GM03348 (cell line): ENCODE measurements around the gene EPHA4.
A peak's percentile ranks its signal among the peaks of the same experiment; 100 is the strongest.

Experiments used
- DNase-seq: peaks from one replicate; pipeline ENCODE4 v3.0.0; 2012; ENCODE audit warnings: low spot score

Gene EPHA4

DNA sequence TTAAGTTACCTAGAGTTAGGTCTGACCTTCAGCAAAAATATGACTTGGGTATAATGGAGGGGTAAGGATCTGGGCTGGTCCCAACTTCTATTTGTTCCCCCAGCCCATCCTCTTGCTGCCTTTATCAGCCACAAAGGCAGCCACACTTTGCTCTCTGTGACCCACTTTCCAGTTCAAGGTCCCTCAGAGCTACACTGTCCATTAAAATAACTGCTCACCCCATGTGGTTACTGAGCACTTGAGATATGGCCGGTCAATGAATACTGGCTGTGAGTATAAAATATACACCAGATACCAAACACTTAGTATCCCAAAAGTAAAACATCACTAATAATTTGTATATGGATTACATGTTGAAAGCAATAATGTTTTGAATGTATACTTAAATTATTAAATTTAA, 67.2 kb downstream of the EPHA4 start:
- no peak for DNase-seq

DNA sequence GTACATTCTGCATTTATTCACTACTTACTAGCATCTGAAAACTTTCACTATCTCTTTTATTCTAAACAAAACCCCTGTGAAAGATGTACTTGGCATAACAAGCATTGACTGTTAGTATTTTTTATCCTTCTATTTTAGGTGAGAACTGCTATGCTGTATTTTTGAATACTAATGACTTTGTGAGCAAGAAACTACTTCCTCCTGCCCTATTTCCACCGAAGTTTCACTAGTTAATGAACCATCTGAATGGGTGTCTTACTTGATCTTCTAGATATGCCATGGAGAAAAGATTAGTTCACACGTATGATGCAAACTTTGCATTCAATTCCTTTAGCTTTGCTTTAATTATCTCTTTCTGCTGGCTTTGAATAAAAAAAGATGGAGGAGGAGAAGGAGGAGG, 68.1 kb downstream of the EPHA4 start:
- DNase-seq: no peak

DNA sequence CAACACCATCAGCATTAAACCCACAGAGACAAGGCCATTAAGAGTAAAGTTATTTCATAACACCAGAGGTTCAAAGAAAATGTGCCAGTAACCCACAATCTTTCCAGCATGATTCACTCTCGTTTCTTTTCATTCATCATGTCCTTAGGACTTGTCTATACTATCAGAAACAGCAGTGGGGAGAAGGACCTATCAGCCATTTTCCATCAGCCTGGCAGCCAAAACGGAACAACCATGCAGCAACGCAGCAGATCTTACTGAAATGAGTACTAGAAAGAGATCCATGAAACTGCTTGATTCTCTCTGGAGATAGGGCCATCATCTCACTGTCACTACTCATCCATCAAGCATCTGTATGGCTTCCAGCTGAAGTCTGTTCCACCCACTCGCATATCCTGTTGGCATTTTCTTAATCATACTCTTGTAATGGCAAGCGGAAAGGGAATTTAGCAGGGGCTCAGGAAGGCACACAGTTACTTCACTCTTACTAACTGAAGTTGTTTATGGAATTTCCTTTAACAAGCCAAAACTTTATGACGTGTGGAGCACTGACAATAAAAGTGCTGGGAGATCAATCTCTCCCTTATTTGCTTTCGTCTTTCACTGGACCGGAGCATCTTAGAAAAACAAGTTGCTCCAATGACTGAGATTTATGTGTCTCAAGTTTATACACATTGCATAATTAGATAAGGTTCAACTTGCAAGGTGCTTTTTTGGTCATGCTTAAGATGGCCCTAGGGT, 69.7 kb downstream of the EPHA4 start:
- DNase-seq: peak; percentile 56

GRCh38 chr2:221501883-221502269, 70.2 kb downstream of the EPHA4 start:
- no peak for DNase-seq

GRCh38 chr2:221501210-221501882, 70.8 kb downstream of the EPHA4 start:
- peak; percentile 61 for DNase-seq

GRCh38 chr2:221500501-221501209, 71.4 kb downstream of the EPHA4 start:
- DNase-seq: no peak

DNA sequence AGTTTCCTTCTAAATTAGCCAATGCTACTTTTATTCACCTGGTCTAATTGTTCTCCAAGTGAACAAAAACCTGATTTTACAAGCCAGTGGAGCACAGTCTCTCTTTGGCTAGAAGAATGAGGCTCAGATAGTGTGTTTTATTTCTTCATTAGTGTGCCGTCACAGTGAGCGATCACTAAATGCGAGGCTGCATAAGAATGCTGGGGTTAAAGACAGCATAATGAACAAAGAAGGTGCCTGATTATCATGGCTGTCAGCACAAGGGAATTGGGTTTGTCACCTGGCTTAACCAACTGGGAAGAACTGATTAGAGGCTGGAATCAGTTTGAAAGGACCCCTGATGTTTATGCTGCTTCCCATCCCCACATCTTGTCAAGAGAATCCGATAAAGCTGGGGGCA, 76.4 kb downstream of the EPHA4 start:
- DNase-seq: no peak

DNA sequence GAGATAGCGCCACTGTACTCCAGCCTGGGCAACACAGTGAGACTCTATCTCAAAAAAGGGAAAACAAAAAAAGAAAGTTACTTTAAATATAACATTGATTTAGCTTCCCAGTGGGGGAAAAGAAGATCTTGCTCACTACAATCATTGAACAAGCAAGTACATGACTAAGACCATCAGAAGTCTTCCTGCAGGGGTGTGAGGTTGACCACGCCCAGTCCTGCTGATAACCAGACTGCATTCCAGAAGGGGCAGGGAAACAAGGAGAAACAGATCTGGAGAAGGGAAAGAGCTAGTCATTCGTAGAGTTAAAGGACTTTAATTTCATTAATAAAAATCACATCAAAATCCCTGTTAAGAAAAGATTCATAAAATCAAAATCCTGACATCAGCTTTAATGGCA, 77.5 kb downstream of the EPHA4 start:
- DNase-seq: peak; percentile 16

DNA sequence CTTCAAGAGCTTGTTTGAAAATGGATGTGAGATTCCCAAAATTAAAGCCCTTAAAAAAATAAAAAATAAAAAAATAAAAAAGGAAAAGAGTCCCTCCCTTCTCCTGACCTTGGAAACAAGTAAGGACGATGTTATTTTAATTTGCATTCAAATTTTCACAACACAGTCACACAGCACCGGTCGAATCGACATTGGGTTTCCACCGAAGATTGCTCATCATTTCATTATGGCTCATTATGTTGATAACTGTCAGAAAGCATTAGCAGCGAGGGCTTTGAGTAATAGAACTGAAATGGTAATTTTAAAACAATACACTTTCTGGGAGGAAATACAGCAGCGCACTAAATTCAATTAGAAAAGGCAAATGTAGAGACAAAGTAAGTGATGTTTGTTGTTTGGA, 78.7 kb downstream of the EPHA4 start:
- DNase-seq: no peak

DNA sequence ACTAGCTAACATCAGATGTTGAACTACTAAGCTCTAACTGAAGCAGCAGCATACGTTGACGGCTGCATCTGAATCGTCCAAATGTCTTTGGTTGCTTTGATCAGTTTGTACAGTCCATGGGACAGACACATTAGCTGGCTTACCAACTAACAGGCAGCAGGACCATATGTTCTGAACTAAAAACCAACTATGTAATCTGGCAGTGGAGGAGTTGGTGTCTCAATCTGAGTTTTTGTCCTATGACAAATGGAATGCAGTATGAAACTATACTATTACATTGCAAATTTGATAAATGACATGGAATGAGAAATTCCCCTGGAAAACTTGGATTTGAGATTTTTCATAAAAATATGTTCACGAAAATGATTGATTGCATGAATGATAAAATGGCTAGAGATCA, 79.5 kb downstream of the EPHA4 start:
- DNase-seq: peak; percentile 64

GRCh38 chr2:221490506-221491060, 81.5 kb downstream of the EPHA4 start:
- no peak for DNase-seq

GRCh38 chr2:221488136-221488807, 83.8 kb downstream of the EPHA4 start:
- no peak for DNase-seq

DNA sequence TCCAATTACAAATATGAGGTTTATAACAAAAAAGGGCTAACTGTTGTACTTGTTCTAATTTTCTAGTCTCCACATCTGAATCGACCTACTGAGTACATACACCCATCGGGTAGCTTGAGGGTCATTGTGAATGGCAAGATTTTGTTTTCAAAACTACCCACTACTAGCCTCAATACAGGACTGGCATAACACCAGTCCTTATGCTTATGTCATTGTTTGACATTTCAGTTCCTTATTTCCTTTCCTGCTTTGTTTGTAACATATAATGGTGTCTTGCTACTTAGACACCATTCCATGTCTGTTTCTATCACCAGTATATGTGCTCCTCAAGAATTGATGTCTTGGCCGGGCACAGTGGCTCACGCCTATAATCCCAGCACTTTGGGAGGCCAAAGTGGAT, 86.0 kb downstream of the EPHA4 start:
- no peak for DNase-seq

DNA sequence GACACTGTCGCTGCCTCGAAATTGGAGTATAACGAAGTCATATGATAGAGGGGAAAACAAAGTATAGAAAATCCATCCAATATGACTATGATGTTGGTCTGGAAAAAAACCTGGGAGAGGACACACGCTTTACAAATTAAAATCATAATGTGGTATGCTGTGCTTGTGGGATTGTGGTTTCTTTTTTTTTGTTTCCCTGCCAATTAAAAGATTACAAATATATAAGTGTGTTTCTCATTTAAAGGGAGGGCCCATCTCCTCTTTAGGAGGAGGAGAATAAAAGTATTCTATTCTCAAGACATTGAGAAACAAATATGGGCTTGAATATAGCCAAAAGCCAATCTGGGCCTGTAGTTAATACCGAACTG, 86.6 kb downstream of the EPHA4 start:
- peak; percentile 47 for DNase-seq

DNA sequence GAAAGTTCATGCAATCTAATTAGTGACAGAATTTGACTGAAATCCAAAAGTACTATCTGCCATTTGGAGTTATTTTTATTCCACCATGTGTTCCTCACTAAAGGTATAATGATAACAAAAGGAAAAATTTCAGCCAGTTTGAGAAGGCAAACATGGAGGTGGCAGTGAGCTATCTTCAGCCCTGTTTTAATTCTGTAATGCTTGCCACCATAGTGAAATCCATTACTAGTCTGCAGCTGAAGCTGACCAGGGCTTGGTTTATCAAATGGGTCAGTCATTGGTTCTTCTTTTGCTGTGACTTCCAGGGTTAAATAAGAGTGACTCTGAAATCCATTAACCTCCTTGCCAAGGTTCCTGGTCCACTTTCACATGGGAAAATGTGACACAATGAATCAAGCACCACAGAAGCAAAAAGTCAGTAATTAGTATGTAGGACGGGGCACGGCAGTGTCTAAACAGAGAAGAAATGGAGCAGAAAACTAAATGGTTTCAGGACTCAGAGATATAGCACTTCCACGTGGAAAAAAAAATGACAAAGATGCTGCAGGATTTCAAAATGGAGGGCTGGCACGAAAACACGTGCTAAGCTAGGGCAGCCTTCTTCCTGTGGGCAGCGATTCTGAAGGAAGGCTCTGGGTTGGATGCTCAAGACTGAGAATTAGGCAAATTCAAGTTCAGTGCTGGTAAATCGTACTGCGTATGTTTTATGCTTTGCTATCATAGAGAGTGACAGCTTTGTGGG, 87.2 kb downstream of the EPHA4 start:
- DNase-seq: no peak

DNA sequence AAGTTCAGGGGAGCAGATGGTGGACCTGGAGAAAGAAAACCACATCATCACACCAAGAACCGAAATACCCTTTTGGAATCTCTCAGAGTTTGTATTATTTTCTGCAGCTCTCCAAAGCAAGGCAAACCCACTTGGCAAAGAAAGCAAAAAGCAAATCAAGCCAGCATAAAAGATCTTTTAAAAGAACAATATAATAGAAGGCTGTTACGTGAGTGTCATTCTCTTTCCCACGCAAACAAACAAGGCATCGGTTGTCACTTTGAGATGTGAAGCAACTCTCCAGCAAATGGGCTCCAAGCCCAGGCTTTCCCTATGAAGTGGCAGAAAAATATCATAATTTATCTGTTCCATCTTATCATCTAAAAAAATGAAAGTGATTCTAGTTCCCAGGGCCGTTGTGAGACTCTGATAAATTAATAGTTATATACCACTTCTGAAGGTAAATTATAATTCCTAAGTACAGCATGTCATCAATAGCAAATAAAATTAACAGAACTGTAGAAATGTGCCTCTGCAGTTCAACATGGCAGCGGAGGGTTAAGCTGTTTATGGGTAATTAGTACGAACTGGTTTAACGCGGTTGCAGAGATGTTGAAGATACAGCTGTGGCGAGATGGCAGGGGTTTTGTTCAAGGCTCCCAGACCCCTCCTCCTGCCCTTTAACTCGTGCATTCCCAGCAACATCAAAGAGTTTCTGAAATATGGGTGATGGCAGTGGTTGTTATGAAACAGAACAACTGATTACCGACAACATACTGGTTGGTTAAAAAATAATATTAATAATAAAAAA, 89.2 kb downstream of the EPHA4 start:
- DNase-seq: no peak

DNA sequence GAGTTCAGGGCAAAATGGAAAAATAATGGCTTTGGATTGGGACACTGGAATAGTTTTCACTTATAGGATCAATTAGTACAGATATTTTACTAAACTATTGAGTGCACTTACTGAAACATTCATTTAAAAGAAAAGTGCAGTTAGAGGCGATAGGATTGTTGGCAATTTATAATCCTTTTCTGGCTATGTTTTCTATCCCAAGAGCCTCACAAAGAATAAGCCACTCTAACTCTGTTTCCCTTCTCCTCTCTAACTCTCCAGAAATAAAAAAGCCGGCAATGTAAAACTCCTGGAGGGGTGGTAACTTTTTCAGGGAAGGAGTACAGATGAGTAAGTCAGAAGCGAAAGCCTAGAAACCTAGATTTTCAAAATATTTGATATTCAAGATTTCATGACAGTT, 91.3 kb downstream of the EPHA4 start:
- DNase-seq: no peak

DNA sequence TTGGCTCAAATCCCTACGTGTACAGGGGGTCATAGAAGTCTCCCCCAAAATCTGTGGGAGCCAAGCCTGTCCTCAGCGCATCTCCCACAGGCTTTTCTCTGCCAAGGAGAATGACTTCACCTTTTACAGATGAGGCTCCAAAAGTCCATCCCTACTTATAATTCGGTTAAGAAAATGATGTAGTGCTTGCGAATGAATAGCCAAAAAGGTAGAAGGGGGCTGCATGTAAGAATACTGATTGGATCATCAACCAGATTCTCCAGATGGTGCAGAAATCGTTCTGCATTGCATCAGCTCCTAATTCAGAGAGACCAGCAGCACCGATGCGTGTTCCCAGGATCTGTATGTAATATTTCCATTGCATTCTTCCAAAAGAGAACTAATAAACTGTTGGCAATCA, 91.9 kb downstream of the EPHA4 start:
- DNase-seq: no peak

- DNase-seq: no peak
Measured at GRCh38 chr2:221478485-221478863, 93.6 kb downstream of the EPHA4 start.

DNA sequence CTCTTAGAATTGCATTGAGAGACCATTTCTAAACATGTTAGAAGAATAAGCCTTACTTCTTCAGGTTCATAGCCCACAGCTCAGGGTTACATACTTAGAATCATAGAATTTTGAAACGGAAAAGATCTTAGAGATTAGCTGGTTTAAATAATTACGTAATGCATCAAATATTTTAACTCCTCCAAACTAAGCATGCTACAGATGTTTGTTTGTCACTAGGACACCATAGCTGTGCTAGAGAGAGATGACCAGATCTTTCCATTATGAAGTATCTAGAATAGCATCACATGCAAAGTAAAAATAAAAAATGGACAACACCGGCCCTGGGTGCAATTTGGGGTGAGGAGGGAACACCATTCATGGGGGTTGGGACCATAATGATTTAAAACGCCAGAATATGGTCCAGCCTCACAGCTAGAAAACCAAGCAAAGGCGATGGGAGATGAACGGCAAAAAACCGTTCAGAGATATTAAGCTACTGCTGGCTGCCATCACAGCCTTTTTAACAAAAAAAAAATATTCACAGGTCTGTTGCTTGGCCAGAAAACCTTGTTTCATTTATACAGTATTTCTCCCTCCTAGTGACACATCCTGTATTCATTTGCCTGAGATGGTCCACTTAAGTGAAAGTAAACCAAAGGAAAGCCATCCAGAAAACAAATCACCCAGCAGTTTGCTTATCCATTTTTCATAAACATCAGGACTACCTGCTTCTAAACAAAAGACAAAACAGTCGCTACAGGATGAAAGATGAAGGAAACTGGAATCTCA, 94.2 kb downstream of the EPHA4 start:
- DNase-seq: peak; percentile 11
